Measurements from ENCODE around the gene RAB41.

- no peak for TF ChIP-seq CTCF (conservative IDR thresholded peaks at IDR 0.05)
- TF ChIP-seq ZFX (IDR thresholded peaks at IDR 0.05) = no peak
These were observed 47.6 kb upstream of the RAB41 start, which contains the start of gene AWAT1 for GRCh38 chrX:70234355-70234754.

All from C4-2B (cell line).